Peyer's patch (tissue), 4 donors: Measurements from ENCODE around the gene CELSR2.

Experiments
- POLR2A ChIP-seq, 2 donors: fragments of 450-650 bp; IDR thresholded peaks; one replicate each; pipeline ENCODE4 v1.5.1; 2017; ENCODE audit warnings: antibody characterized with exemption in 2 of 2, mild to moderate bottlenecking in 2 of 2, moderate library complexity in 2 of 2
- TF ChIP-seq, protein P1 (sequence below), 6 experiments: fragments of 450-650 bp in 4 of 6; fragments of 200-600 bp in 2 of 6; sonication (generic) in 1 of 6; IDR thresholded peaks; one replicate each; pipeline ENCODE4 v1.5.1; 2017 to 2019; ENCODE audit warnings: antibody characterized with exemption in 6 of 6, mild to moderate bottlenecking in 3 of 6, moderate library complexity in 1 of 6

DNA sequence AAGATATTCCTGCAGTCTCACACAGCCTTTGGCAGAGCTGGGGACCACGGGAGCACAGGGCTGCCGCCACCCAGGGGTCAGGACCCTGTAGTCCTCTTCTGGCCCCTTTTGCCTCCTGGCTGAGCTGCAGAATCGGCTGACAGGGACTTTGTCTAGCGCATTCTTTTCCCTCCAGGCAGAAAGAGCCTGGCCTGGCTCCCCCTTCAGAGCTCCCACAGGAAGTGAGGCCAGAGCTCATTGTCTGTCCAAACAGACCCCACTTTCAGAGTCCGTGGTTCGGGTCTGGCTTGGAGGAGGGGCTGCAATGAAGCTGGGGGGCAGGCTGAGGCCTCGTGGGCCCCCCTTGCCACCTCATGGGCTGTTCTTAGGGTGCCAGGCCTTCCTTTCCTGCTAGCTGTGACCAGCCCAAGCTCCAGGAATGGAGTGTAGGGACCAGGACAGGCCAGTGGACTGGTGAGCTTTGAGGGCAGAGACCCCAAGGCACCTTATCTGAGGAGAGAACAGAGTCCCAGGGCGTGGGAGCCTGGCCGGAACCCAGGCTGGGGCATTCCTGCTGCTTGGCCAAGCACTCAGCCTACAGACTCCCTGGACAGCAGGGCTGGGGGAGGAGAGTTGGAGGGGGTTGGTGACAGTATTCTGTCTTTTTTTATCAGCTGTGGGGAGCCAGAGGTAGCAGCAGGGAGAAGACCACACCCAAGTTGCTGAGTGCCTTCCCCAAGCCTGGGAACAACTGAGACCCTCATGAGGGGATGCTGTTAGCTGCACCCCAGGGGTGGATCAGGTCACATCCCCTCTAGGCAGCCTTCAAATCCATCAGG is 4.7 kb downstream of the CELSR2 start:
- TF ChIP-seq, protein P1, sequence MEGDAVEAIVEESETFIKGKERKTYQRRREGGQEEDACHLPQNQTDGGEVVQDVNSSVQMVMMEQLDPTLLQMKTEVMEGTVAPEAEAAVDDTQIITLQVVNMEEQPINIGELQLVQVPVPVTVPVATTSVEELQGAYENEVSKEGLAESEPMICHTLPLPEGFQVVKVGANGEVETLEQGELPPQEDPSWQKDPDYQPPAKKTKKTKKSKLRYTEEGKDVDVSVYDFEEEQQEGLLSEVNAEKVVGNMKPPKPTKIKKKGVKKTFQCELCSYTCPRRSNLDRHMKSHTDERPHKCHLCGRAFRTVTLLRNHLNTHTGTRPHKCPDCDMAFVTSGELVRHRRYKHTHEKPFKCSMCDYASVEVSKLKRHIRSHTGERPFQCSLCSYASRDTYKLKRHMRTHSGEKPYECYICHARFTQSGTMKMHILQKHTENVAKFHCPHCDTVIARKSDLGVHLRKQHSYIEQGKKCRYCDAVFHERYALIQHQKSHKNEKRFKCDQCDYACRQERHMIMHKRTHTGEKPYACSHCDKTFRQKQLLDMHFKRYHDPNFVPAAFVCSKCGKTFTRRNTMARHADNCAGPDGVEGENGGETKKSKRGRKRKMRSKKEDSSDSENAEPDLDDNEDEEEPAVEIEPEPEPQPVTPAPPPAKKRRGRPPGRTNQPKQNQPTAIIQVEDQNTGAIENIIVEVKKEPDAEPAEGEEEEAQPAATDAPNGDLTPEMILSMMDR (IDR thresholded peaks at IDR 0.05): no peak
- TF ChIP-seq POLR2A (IDR thresholded peaks at IDR 0.05): no peak
